Natural killer cell (primary cell): ENCODE measurements around the gene HINT2. TPM values are rescaled to one million over a fixed set of nuclear protein-coding genes. Genes with fewer than 3 reads are reported as not detected.

Source experiments
- ATAC-seq, 3 donors: fragments of 150-1000 bp in 2 of 3; fragments of 200-7000 bp in 1 of 3; cut with Tn5 transposase; 1 replicate in 1 of 3; 2 replicates in 2 of 3; pipeline ENCODE4 v1.10.0; 2021; ENCODE audit warnings: mild to moderate bottlenecking in 2 of 3, moderate library complexity in 2 of 3
- DNase-seq, 2 donors: peaks; one replicate each; pipeline versions ENCODE4 v3.0.0 to v3.0.0-alpha.2; 2013 to 2021; ENCODE audit warnings: mixed read lengths in 1 of 2
- H3K27ac ChIP-seq: one replicate; pipeline ENCODE4 v1.5.1; 2013; ENCODE audit warnings: mild to moderate bottlenecking, low read length
- H3K27me3 ChIP-seq: one replicate; pipeline ENCODE4 v1.6.1; 2013; ENCODE audit warnings: low read length; ENCODE audit not compliant: control insufficient read depth, insufficient read depth
- H3K36me3 ChIP-seq: one replicate; pipeline ENCODE4 v1.6.1; 2013; ENCODE audit warnings: low read length; ENCODE audit not compliant: control insufficient read depth, insufficient read depth
- H3K4me1 ChIP-seq: one replicate; pipeline ENCODE4 v1.6.1; 2013; ENCODE audit warnings: low read length; ENCODE audit not compliant: control insufficient read depth, insufficient read depth
- H3K4me3 ChIP-seq: one replicate; pipeline ENCODE4 v1.5.1; 2013; ENCODE audit warnings: low read length
- H3K9me3 ChIP-seq: one replicate; pipeline ENCODE4 v1.6.1; 2013; ENCODE audit warnings: low read length; ENCODE audit not compliant: control insufficient read depth, insufficient read depth
- H3K27ac Mint-ChIP-seq, 2 donors: one replicate each; pipeline ENCODE4 v1.8.0; 2022; ENCODE audit warnings: mild to moderate bottlenecking in 2 of 2, mixed read lengths in 2 of 2, moderate library complexity in 1 of 2
- H3K27me3 Mint-ChIP-seq, 2 donors: one replicate each; pipeline ENCODE4 v1.8.0; 2022; ENCODE audit warnings: low read depth in 2 of 2, mixed read lengths in 2 of 2
- H3K36me3 Mint-ChIP-seq: one replicate; pipeline ENCODE4 v1.8.0; 2022; ENCODE audit warnings: mixed read lengths
- H3K4me1 Mint-ChIP-seq, 2 donors: one replicate each; pipeline ENCODE4 v1.8.0; 2022; ENCODE audit warnings: mixed read lengths in 2 of 2
- H3K4me3 Mint-ChIP-seq: one replicate; pipeline ENCODE4 v1.8.0; 2022; ENCODE audit warnings: mild to moderate bottlenecking, moderate library complexity, mixed read lengths
- H3K9me3 Mint-ChIP-seq, 2 donors: one replicate each; pipeline ENCODE4 v1.8.0; 2022; ENCODE audit warnings: mixed read lengths in 2 of 2
- WGBS: methylation state at CpG from one replicate; pipeline ENCODE4 v1.1.7; 2013; ENCODE audit warnings: missing lambda C conversion rate; ENCODE audit not compliant: insufficient coverage; 5-methylcytosine and 5-hydroxymethylcytosine counted together
- intact Hi-C: fragments of 100-400 bp; cut with micrococcal nuclease; formaldehyde crosslinking; loops from one replicate; pipeline ENCODE4 v1.14.2; 2022
- total RNA-seq, 4 donors: library from RNA; stranded (reverse); fragments of 120-200 nt in 1 of 4; gene quantifications; one replicate each; pipeline versions ENCODE4 v1.2.3 to v1.2.4, GENCODE V29; 2013 to 2022
- TF ChIP-seq, protein P1 (sequence below): fragments of 200-600 bp; IDR thresholded peaks from one replicate; pipeline ENCODE4 v1.8.0; 2022; ENCODE audit warnings: antibody characterized with exemption

HINT2 gene
- total RNA-seq, 3 donors from 2014 or later (not counting 1 experiment from before 2014, with no cell fraction given), result 25.8 to 27.5 (median 25.9) TPM

DNA sequence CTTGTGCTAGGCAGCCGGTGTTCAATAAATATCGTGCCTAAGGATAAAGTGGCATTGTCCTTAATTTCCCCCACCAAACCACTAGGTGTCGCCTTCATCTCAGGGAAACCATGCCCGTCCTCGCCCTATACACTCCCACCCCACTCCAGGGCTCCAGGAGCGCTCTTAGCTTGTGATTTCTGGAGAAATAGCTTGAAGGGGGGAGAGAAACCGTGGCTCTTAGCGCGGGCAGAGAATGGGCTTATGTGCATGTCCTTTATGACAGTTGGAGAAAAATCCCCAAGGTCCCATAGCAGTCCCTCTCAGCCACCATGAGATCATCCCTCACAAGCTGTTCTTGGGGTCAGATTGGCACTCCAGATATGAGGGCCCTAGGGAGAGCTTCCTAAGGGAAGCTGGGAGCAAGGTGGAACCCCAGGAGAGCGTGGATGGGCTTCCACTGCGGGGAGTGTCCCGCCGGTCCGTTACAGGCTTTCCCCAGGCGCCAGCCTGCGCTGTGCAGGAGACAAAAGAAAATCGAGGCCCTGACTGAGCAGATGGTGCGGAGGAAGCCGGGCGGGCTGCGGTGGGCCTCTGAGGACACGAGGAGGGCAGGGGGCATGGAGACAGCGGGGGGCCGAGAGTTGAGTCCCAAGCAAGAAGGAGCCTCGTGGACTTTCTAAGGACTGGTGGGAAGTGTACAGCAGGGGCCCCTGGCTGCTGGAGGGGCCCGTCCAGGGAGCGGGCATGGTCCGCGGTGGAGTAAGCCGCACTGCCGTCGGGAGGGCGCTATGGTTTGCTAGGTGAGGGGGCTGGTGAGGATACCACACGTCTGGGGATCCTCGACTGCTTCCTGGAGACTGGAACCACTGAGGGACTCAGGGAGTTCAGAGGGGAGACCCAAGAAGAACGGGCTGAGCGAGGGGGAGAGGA lies 24.2 kb downstream of the HINT2 start:
- 74% methylated on average over 35 of the region's 37 CpGs for WGBS
- Histone ChIP-seq H3K9me3 (no peaks in the 10 kb centered on the region), H3K27me3 (no peaks in the 10 kb centered on the region), H3K36me3 (peaks cover 4% of the 10 kb centered on the region), H3K4me3 (no peak overlapping the region), H3K27ac (no peak overlapping the region), H3K4me1 (no peaks in the 10 kb centered on the region)
- no peaks in the 10 kb centered on the region for H3K36me3 Mint-ChIP-seq
- peak; percentile 39 to 84 for DNase-seq
- peaks cover 0 to 18% of the 10 kb centered on the region in 2 donors for H3K4me1 Mint-ChIP-seq
- H3K4me3 Mint-ChIP-seq, result peak overlapping the region; percentile 53
- peak; percentile 80 to 97 (median 95) for ATAC-seq
- H3K27ac Mint-ChIP-seq, result peak overlapping the region in 1 of 2 donors; percentile 33
- no peaks in the 10 kb centered on the region for H3K9me3 Mint-ChIP-seq
- intact Hi-C loops, result loop anchor here (1.0 kb wide), 2 partner anchors 36 to 92 kb away; no protein-coding TSS in a partner anchor
- H3K27me3 Mint-ChIP-seq, result peaks cover 0 to 9% of the 10 kb centered on the region in 2 donors
- TF ChIP-seq, protein P1, sequence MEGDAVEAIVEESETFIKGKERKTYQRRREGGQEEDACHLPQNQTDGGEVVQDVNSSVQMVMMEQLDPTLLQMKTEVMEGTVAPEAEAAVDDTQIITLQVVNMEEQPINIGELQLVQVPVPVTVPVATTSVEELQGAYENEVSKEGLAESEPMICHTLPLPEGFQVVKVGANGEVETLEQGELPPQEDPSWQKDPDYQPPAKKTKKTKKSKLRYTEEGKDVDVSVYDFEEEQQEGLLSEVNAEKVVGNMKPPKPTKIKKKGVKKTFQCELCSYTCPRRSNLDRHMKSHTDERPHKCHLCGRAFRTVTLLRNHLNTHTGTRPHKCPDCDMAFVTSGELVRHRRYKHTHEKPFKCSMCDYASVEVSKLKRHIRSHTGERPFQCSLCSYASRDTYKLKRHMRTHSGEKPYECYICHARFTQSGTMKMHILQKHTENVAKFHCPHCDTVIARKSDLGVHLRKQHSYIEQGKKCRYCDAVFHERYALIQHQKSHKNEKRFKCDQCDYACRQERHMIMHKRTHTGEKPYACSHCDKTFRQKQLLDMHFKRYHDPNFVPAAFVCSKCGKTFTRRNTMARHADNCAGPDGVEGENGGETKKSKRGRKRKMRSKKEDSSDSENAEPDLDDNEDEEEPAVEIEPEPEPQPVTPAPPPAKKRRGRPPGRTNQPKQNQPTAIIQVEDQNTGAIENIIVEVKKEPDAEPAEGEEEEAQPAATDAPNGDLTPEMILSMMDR, result peak; percentile 85

DNA sequence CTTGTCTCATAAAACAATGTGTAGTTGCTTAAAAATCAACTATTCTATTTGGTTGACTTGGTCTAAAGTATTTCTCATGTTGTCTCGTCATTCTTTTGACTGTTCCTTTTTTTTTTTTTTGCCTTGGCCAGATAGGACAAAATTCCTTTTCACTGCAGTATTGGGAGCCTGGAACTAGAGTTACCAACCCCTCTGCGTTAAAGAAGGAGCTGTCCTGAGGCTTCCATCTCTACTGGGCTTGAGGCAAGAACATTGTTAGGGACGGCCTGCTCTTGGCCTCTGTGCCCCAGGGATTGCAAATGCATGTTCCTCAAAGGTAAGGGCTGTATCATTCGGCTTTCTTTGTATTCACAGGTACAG lies 24.8 kb downstream of the HINT2 start:
- TF ChIP-seq, protein P1, result no peak
- WGBS, result 54% methylated on average over 4 of the region's 4 CpGs
- no peak overlapping the region for H3K27ac Mint-ChIP-seq

GRCh38 chr9:35789541-35789940 lies 25.3 kb downstream of the HINT2 start:
- Histone ChIP-seq H3K27ac (no peak overlapping the region), H3K27me3 (no peaks in the 10 kb centered on the region), H3K36me3 (peaks cover 6% of the 10 kb centered on the region), H3K4me3 (no peak overlapping the region), H3K4me1 (no peaks in the 10 kb centered on the region), H3K9me3 (no peaks in the 10 kb centered on the region)
- intact Hi-C loops, result no loop called here
- H3K9me3 Mint-ChIP-seq, result no peaks in the 10 kb centered on the region
- TF ChIP-seq, protein P1, result no peak
- DNase-seq (no peak), ATAC-seq (no peak)
- H3K27ac Mint-ChIP-seq, result no peak overlapping the region
- no peaks in the 10 kb centered on the region for H3K36me3 Mint-ChIP-seq
- H3K4me3 Mint-ChIP-seq, result no peak overlapping the region
- peaks cover 0 to 9% of the 10 kb centered on the region in 2 donors for H3K27me3 Mint-ChIP-seq
- 92% methylated on average over 1 of the region's 2 CpGs for WGBS
- peaks cover 0 to 16% of the 10 kb centered on the region in 2 donors for H3K4me1 Mint-ChIP-seq

More for the DNA sequence above, 24.8 kb downstream of the HINT2 start:
- ATAC-seq (no peak), DNase-seq (no peak)
- Histone ChIP-seq H3K4me1 (no peaks in the 10 kb centered on the region), H3K27me3 (no peaks in the 10 kb centered on the region), H3K4me3 (no peak overlapping the region), H3K36me3 (peaks cover 5% of the 10 kb centered on the region), H3K9me3 (no peaks in the 10 kb centered on the region), H3K27ac (no peak overlapping the region)
- no peak overlapping the region for H3K4me3 Mint-ChIP-seq
- intact Hi-C loops, result loop anchor here (1.0 kb wide), 2 partner anchors 36 to 92 kb away; no protein-coding TSS in a partner anchor
- peaks cover 0 to 9% of the 10 kb centered on the region in 2 donors for H3K27me3 Mint-ChIP-seq
- H3K4me1 Mint-ChIP-seq, result peaks cover 0 to 18% of the 10 kb centered on the region in 2 donors
- H3K36me3 Mint-ChIP-seq, result no peaks in the 10 kb centered on the region
- no peaks in the 10 kb centered on the region for H3K9me3 Mint-ChIP-seq
